ENCODE results near the gene TSPO2. TPM values are rescaled to one million over a fixed set of nuclear protein-coding genes. Genes with fewer than 3 reads are reported as not detected.
A peak's percentile ranks its signal among the peaks of the same experiment; 100 is the strongest.

Gene TSPO2
- total RNA-seq, 4 donors from 2014 or later, result not detected

DNA sequence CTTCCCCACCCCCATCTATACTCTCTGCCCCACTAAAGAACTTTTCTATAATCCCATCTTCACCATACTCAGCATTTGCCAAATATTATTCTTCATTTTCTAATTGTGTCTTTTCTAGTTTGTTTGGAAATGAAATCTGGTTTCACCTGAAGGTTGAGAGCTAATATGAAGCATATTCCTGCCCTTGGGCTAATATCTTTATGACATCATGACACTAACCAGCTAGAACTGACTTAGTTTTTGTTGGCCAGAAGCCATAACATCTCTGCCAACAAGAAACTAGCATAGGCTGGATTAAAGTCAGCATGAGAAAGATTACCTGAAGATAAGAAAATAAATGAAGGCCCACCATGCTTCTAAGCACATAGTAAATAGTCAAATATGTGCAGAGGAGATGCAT, 20.0 kb upstream of the TSPO2 start:
- Histone ChIP-seq H3K4me1 (peaks cover 2 to 11% of the 10 kb centered on the region in 2 donors), H3K27ac (no peak overlapping the region), H3K9me3 (no peaks in the 10 kb centered on the region), H3K36me3 (no peaks in the 10 kb centered on the region), H3K4me3 (no peak overlapping the region), H3K27me3 (no peaks in the 10 kb centered on the region)
- in situ Hi-C loops (cut with MboI; ENCODE audit: low sequenced_read_pairs in 4 of 4), result loop anchor here (5.0 to 25.0 kb wide), 4 partner anchors 125 to 1667 kb away; no protein-coding TSS in a partner anchor
- ATAC-seq, result no peak
- no peak for DNase-seq
- TF ChIP-seq POLR2A (IDR thresholded peaks at IDR 0.05), result no peak
- TF ChIP-seq, protein P1, sequence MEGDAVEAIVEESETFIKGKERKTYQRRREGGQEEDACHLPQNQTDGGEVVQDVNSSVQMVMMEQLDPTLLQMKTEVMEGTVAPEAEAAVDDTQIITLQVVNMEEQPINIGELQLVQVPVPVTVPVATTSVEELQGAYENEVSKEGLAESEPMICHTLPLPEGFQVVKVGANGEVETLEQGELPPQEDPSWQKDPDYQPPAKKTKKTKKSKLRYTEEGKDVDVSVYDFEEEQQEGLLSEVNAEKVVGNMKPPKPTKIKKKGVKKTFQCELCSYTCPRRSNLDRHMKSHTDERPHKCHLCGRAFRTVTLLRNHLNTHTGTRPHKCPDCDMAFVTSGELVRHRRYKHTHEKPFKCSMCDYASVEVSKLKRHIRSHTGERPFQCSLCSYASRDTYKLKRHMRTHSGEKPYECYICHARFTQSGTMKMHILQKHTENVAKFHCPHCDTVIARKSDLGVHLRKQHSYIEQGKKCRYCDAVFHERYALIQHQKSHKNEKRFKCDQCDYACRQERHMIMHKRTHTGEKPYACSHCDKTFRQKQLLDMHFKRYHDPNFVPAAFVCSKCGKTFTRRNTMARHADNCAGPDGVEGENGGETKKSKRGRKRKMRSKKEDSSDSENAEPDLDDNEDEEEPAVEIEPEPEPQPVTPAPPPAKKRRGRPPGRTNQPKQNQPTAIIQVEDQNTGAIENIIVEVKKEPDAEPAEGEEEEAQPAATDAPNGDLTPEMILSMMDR (IDR thresholded peaks at IDR 0.05 in 4 of 5, conservative IDR thresholded peaks at IDR 0.05 in 1 of 5), result no peak
- intact Hi-C loops (cut with DNase I; ENCODE audit: low total_unique reads), result loop anchor here (10.0 kb wide), 1 partner anchor 1037 kb away; no protein-coding TSS in a partner anchor

DNA sequence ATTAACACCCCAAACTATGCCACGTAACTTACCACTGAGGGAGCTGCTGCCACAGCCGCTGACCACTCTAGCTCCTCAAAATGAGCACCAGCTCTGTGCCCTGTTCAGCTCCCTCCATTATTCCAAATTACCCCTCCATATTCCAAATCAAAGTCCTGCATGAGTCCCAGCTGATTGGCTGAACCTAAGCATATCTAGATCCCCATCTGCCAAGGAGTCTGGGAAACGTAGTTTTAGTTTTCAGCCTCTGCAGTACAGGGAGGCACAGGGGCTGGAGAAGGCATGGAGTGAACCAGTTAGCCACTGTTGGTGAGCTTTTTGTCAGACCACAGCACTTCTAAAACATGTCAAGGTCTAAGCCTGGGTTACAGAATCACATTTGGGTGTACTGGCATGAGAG, 19.2 kb upstream of the TSPO2 start:
- no peak for ATAC-seq
- in situ Hi-C loops (cut with MboI; ENCODE audit: low sequenced_read_pairs in 4 of 4), result loop anchor here (5.0 to 25.0 kb wide), 4 partner anchors 126 to 1668 kb away; no protein-coding TSS in a partner anchor
- TF ChIP-seq, protein P1 (IDR thresholded peaks at IDR 0.05 in 4 of 5, conservative IDR thresholded peaks at IDR 0.05 in 1 of 5), result no peak
- TF ChIP-seq POLR2A (IDR thresholded peaks at IDR 0.05), result no peak
- Histone ChIP-seq H3K27ac (no peak overlapping the region), H3K36me3 (no peaks in the 10 kb centered on the region), H3K9me3 (no peaks in the 10 kb centered on the region), H3K4me3 (no peak overlapping the region), H3K4me1 (peaks cover 9 to 16% of the 10 kb centered on the region in 2 donors), H3K27me3 (no peaks in the 10 kb centered on the region)
- intact Hi-C loops (cut with DNase I; ENCODE audit: low total_unique reads), result loop anchor here (10.0 kb wide), 1 partner anchor 1038 kb away; no protein-coding TSS in a partner anchor
- no peak for DNase-seq

DNA sequence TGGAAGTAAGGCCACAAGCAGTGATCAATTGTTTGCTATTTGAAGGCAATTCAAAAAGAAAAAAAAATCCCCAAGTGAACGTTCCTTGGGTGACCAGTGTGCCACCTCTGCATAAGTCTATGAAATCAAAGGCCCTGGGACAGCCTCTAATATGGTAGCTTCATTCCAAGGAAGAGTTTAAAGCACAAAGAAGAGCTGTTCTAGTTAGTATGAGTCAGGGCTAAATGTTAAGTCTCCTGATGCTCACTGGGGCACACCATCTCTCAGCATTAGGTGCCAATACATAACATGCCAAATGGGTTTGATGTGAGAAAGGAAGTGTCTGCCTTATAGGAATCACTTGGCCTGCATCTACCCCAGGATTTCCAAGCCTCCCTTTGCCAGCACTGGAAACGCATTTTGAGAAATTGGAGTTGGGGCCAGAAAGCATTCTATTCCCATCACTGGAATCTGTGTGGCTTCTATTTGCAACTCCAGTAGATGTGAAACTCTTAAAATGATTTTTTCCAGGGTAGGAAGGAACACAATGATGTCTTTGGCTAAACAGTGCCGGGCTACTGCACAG, 16.2 kb upstream of the TSPO2 start:
- ATAC-seq (no peak), DNase-seq (no peak)
- Histone ChIP-seq H3K4me3 (no peak overlapping the region), H3K27me3 (no peaks in the 10 kb centered on the region), H3K4me1 (peaks cover 16 to 24% of the 10 kb centered on the region in 2 donors), H3K9me3 (no peaks in the 10 kb centered on the region), H3K36me3 (no peaks in the 10 kb centered on the region), H3K27ac (no peak overlapping the region)
- intact Hi-C loops (cut with DNase I; ENCODE audit: low total_unique reads), result loop anchor here (10.0 kb wide), 1 partner anchor 1041 kb away; no protein-coding TSS in a partner anchor
- in situ Hi-C loops (cut with MboI; ENCODE audit: low sequenced_read_pairs in 4 of 4), result loop anchor here (5.0 to 25.0 kb wide), 5 partner anchors 41 to 1671 kb away; no protein-coding TSS in a partner anchor
- TF ChIP-seq, protein P1 (IDR thresholded peaks at IDR 0.05 in 4 of 5, conservative IDR thresholded peaks at IDR 0.05 in 1 of 5), result no peak
- TF ChIP-seq POLR2A (IDR thresholded peaks at IDR 0.05), result no peak

DNA sequence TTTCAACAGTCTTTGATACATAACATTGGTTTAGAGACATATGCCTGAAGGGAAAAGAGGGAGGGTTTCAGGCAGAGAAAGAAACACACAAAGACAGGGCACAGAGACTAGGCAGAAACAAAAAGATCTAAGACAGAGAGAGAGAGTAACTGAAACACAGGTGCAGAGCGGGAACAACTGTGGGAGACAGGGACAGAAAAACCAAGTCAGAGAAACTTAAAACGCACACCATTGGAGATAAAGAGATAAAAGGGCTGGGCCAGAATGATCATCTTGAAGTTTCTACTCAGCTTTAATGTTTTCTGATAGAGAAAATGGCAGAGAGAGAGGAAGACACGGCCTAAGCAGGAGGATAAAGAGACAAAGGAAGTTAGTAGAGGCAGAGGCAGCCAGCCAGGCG, 15.0 kb upstream of the TSPO2 start:
- TF ChIP-seq, protein P1 (IDR thresholded peaks at IDR 0.05 in 4 of 5, conservative IDR thresholded peaks at IDR 0.05 in 1 of 5), result no peak
- no peak for TF ChIP-seq POLR2A (IDR thresholded peaks at IDR 0.05)
- intact Hi-C loops (cut with DNase I; ENCODE audit: low total_unique reads) (loop anchor here (10.0 kb wide), 1 partner anchor 1042 kb away; no protein-coding TSS in a partner anchor), in situ Hi-C loops (cut with MboI; ENCODE audit: low sequenced_read_pairs in 4 of 4) (loop anchor here (5.0 to 25.0 kb wide), 5 partner anchors 40 to 1672 kb away; no protein-coding TSS in a partner anchor)
- Histone ChIP-seq H3K4me1 (peaks cover 15 to 16% of the 10 kb centered on the region in 2 donors), H3K9me3 (no peaks in the 10 kb centered on the region), H3K36me3 (no peaks in the 10 kb centered on the region), H3K27ac (peak overlapping the region; percentile 81 to 85 (median 82)), H3K4me3 (peak overlapping the region; percentile 60 to 79 (median 70)), H3K27me3 (no peaks in the 10 kb centered on the region)
- DNase-seq (no peak), ATAC-seq (no peak)

Data from gastrocnemius medialis (tissue), 4 donors.